ENCODE data around the gene MAP7D1. TPM values are rescaled to one million over a fixed set of nuclear protein-coding genes. Genes with fewer than 3 reads are reported as not detected.

The MAP7D1 gene
- 100 to 1,000 TPM; 147 to 243 (median 172) TPM for total RNA-seq

DNA sequence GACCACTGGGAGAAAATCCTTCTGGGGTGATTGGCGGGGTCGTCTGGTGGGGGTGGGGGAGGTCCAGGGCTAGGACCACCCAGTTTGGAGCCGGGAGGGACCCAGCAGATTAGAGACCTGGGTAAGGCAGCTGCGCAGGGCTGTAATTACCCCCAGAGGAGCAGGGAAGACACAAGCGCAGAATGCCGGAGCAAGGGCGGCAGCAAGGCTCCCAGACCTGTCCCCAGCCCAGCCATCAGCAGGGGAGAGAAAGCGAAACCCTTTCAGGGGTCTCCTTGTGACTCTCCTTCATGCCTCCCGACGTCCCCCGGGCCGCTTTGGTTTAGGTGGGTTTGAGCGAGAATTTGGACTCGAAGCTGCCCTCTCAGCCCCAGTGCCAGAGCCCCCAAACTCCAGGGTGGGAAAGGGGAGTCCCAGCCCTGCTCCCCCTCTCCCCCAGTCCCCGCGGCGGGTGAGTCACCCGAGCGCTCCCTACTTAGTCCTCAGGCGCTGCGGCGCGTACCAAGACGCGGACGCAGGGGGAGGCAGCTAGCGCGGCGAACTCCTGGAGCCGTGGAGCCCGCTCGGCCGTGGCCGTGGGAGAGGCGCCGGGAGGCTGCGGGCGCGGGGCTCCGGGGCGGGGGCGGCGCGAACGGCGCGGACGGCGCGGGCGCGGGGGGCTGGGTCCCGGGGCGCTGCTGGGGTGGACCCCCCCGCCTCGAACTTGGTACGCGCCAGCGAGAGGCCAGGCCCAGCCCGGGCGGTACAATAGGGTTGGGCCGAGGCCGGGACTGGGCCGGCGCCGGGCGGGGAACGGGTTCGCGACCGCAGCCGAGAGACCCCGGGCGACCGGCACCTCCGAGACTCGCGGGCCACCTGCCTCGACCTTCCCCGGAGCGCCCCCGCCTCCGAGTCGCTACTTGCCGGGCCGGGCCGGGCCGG is at the start of gene MAP7D1:
Gene MAP7D1 (plus strand): TSS at position 753 of the 921 bp plus-strand sequence. CDS start 258 bp downstream, outside the sequence.
- H3K27me3 ChIP-seq = no peaks in the 10 kb centered on the region
- peak; percentile 92 for ATAC-seq
- H3K36me3 ChIP-seq = no peaks in the 10 kb centered on the region
- H3K4me3 ChIP-seq = peak within 1 kb of the TSS; percentile 84 to 100
- no peaks in the 10 kb centered on the region for H3K9me3 ChIP-seq
- TF ChIP-seq POLR2AphosphoS5 (IDR thresholded peaks at IDR 0.05) (peak; percentile 90), EP300 (IDR thresholded peaks at IDR 0.05) (no peak), POLR2A (IDR thresholded peaks at IDR 0.05) (peak; percentile 78 to 80)
- TF ChIP-seq, protein P1, sequence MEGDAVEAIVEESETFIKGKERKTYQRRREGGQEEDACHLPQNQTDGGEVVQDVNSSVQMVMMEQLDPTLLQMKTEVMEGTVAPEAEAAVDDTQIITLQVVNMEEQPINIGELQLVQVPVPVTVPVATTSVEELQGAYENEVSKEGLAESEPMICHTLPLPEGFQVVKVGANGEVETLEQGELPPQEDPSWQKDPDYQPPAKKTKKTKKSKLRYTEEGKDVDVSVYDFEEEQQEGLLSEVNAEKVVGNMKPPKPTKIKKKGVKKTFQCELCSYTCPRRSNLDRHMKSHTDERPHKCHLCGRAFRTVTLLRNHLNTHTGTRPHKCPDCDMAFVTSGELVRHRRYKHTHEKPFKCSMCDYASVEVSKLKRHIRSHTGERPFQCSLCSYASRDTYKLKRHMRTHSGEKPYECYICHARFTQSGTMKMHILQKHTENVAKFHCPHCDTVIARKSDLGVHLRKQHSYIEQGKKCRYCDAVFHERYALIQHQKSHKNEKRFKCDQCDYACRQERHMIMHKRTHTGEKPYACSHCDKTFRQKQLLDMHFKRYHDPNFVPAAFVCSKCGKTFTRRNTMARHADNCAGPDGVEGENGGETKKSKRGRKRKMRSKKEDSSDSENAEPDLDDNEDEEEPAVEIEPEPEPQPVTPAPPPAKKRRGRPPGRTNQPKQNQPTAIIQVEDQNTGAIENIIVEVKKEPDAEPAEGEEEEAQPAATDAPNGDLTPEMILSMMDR (IDR thresholded peaks at IDR 0.05) = peak in 1 of 4 experiments; percentile 2
- H3K27ac ChIP-seq = peak within 1 kb of the TSS; percentile 96 to 100 (median 100)
- H3K4me1 ChIP-seq = peaks cover 2 to 83% (median 55%) of the 10 kb centered on the region in 3 donors
- WGBS, 2 donors (ENCODE audit: low coverage in 1 of 2) = 0% methylated on average over 1 to 6 of the region's 88 CpGs

DNA sequence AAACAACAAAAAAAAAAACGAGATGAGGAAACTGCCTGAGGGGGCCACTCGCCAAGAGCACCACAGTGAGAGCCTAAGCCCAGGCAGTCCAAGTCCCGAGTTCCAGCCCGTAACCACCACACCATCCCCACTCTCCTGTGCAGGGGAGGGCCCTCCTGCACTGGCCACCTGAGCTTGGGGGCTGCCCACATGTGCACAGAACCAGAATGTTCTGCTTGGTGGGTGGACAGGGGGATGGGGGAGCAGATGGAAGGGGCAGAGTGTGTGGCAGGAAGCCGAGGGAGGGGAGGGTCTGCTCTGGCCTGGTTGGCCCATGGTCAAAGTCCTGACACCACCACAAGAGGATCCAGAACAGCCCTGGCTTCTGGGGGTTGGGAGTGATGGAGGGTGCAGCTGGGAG is 49.7 kb upstream of the MAP7D1 start:
- Histone ChIP-seq H3K27me3 (no peaks in the 10 kb centered on the region), H3K4me3 (no peak overlapping the region), H3K27ac (no peak overlapping the region), H3K36me3 (no peaks in the 10 kb centered on the region), H3K9me3 (no peaks in the 10 kb centered on the region), H3K4me1 (no peaks in the 10 kb centered on the region)
- WGBS, 2 donors (ENCODE audit: low coverage in 1 of 2) = 23 to 47% methylated on average over 2 to 3 of the region's 5 CpGs
- TF ChIP-seq POLR2A (IDR thresholded peaks at IDR 0.05) (no peak), EP300 (IDR thresholded peaks at IDR 0.05) (no peak), POLR2AphosphoS5 (IDR thresholded peaks at IDR 0.05) (no peak)
- TF ChIP-seq, protein P1 (IDR thresholded peaks at IDR 0.05) = no peak
- no peak for ATAC-seq

DNA sequence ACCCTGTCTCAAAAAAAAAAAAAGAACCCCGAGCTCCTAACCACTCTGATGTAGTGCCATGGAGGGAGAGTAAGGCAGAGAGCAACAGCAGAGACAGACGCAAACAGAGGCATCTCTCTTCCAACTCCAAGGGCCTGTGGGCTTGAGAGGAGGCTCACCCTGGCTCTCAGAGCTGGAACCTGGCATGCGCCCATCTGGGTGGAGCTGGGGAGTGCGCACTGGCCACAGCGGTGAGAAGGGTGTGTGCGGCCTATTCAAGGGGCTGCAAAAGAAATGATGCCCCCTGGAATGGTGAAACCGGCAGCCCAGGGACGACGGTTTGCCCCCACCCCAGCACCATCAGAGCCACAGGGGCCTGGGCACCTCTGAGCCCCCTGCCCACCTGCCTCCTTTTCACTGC is 48.6 kb upstream of the MAP7D1 start:
- no peak for ATAC-seq
- Histone ChIP-seq H3K27ac (no peak overlapping the region), H3K36me3 (no peaks in the 10 kb centered on the region), H3K27me3 (no peaks in the 10 kb centered on the region), H3K4me1 (no peaks in the 10 kb centered on the region), H3K9me3 (no peaks in the 10 kb centered on the region), H3K4me3 (no peak overlapping the region)
- TF ChIP-seq POLR2AphosphoS5 (IDR thresholded peaks at IDR 0.05) (no peak), POLR2A (IDR thresholded peaks at IDR 0.05) (no peak), EP300 (IDR thresholded peaks at IDR 0.05) (no peak)
- TF ChIP-seq, protein P1 (IDR thresholded peaks at IDR 0.05) = no peak
- WGBS, 2 donors (ENCODE audit: low coverage in 1 of 2) = 60 to 93% methylated on average over 1 to 3 of the region's 9 CpGs

DNA sequence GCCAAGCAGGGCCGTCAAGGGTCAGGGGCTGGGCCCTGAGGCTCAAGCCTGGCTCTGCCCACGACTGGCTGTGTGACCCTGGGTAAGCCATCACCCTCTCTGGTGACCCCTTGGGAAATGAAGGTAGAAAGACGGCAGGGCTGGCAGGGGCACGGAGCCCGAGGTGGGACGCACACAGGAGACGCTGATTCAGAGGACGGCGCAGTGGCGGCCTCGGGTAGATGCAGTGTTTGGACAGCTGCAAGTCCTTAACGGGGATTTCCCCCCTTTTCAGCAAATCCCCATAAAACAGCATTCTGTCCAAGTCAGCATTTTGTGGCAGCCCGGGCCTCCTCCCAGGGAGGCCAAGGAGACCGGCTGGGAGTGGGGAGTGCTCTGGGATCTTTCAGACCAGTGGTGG is 47.6 kb upstream of the MAP7D1 start:
- Histone ChIP-seq H3K27me3 (no peaks in the 10 kb centered on the region), H3K4me1 (no peaks in the 10 kb centered on the region), H3K27ac (no peak overlapping the region), H3K36me3 (no peaks in the 10 kb centered on the region), H3K4me3 (no peak overlapping the region), H3K9me3 (no peaks in the 10 kb centered on the region)
- TF ChIP-seq EP300 (IDR thresholded peaks at IDR 0.05) (no peak), POLR2A (IDR thresholded peaks at IDR 0.05) (no peak), POLR2AphosphoS5 (IDR thresholded peaks at IDR 0.05) (no peak)
- TF ChIP-seq, protein P1 (IDR thresholded peaks at IDR 0.05) = no peak
- ATAC-seq = no peak
- WGBS, 2 donors (ENCODE audit: low coverage in 1 of 2) = 70 to 76% methylated on average over 2 to 3 of the region's 14 CpGs

Measured in gastroesophageal sphincter (tissue), 4 donors.